ENCODE measurements around the gene DNER.
A peak's percentile ranks its signal among the peaks of the same experiment; 100 is the strongest.
"Not testable (repeated sequence)": the region's sequence is repeated elsewhere in the genome, so short reads cannot be mapped to it uniquely, and the experiment has no call there.

DNER gene

DNA sequence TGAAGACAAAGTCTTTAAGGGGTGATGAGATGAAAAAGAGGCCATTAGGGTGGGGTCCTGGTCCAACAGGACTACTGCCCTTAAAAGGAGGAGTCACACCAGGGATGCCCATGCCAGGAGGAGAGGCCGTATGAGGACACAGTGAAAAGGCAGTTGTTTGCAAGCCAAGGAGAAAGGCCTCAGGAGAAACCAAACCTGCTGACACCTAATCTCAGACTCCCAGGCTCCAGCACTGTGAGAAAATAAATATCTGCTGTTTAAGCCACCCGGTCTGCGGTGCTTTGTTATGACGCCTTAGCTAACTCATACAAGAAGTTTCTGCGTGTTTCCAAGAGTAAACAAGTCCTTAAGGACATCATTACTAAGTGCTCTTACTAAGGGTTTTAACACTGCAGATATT is 93.6 kb downstream of the DNER start:
- no peak for DNase-seq (ENCODE audit: low spot score)

DNA sequence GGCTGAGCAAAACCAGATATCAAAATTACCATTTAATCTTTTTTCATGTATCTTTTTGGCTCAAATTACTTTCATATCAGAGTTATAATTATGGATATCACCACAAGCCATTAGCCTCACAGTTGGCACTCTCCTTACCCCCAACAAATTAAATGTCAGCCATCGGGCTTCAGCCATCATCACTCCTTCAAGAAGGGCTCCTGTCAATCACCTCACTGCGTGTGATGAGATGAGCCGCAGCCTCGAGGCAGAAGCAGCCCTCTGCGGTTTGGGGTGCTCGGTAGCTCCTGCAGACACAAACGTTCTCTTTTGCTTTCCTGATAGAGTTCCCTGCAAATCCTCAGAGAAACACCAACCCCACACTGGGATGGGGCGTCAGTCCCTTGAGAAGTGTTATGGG is 94.1 kb downstream of the DNER start:
- no peak for DNase-seq (ENCODE audit: low spot score)

DNA sequence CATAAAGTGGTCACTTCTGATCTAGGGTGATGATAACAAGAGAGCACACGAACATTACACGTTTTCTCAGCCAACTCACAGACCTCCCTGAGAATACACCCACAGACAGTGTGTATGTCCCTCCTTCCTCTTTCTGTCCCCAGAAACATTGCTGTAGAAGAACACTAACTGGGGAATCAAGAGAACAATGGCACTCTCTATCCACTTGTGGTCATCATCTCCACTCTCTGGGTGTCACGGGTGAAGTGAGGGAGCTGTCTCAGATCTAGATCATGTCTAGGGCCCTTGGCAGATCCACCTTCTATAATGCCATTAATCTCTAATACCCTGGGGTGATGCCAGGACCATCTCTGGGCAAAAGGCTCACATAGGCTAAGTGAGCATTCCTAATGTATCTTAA is 97.9 kb downstream of the DNER start:
- DNase-seq (ENCODE audit: low spot score): no peak

DNA sequence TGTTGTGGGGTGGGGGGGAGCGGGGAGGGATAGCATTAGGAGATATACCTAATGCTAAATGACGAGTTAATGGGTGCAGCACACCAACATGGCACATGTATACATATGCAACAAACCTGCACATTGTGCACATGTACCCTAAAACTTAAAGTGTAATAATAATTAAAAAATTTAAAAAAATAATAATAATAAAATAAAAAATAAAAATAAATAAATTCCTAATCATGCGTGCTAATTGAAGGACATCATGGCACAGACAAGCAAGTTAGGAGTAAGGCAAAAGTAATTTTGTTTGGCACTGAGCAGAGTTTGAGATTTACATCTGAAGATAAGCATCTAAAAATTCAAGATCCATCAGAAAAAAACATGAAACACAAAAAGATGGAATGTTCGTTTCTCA is 100.3 kb downstream of the DNER start:
- DNase-seq (ENCODE audit: low spot score): not testable (repeated sequence)

DNA sequence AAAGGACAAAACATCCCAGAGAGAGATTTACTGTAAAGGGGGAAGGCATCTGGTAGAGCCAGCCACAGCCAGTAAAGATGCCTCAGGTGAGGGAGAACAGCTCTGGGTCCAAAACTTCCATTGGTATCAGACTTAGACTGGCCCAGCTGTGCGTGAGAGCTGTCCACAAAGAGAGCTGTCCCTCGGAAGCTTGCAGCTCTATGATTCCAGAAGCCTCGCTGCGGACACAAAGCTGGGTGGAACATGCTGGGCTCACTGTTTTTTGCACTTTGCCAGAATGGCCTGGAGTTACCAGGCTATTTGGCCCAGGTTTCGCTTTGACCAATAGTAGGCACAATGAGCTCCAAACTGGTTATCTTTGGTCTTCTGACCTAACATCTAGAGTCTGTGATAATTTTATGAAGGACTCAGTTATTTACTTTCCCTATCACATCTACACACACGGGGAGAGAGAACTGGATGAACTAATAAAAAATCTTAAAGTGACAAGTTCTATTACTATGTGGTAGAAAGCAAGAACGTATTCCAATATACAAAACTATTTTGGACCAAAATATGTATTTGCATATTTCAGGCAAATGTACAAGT is 101.9 kb downstream of the DNER start:
- DNase-seq (ENCODE audit: low spot score): no peak

DNA sequence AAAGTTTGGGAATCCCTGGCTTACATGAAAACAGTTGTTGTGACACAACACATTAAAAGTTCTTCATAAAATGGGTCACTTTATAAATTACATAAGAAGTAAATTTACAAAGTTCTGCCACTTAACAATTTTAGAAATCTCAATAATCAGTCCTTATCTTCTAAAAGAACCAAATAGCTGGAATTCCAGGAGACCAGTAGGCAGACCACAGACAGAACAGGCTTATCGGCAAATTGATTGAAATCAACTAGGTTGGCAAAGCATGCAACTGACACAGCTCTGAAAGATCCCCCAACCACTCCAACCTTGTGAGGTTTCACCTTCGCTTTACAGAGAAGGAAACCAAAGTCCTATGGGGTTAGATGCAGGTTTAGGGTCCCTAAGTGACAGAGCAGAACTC is 103.0 kb downstream of the DNER start:
- no peak for DNase-seq (ENCODE audit: low spot score)

DNA sequence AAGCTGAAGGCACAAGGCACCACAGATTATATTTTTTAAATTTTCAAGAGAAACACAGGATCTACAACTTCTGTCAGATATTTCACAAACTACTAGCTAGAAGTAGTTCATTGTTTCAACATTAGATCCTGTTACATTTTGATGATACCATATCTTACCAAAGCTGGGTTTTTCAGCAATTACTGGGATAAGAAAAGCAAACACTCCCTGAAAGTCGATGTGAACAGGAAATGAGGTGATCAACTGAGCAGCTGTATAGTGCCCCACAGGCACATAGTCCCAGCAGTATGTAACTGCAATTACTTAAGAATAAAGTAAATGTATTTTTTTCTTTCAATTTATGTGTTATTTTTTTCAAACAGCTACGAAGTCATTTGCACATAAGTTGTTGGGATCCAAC is 103.5 kb downstream of the DNER start:
- DNase-seq (ENCODE audit: low spot score): no peak

DNA sequence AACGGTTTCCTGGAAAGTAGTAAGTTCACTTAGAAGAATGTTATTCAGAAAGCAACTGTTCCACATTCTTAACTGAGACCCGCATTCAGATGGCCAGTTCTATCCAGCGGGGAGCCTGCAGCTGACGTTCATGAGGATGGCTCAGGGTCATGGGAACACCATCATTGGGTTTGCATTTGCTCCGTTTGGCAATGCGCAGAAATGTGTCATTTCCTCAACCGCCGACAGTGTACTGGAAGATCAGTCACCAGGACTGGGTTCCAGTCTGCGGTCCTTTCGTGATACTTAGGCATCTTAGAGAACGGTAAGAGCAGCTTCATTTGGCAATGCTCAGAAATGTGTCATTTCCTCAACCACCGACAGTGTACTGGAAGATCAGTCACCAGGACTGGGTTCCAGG is 104.0 kb downstream of the DNER start:
- no peak for DNase-seq (ENCODE audit: low spot score)

DNA sequence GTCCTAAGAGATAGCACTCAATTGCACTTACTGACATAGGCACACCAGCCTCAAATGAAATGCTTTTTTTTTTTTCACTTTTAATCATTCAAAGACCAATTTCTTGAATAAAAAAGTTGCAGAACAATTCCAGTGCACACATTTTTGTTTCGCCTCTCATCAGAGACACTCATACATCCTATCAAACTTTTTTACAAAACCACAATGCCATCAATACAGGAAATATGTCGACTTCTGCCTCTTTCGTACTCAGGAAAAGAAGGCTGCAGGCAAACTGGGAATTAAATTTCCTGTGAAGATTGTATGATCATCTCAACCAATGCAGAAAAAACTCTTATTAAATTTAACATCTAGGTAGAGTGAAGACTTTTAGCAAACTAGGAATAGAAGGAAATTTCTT is 112.4 kb downstream of the DNER start:
- DNase-seq (ENCODE audit: low spot score): no peak

DNA sequence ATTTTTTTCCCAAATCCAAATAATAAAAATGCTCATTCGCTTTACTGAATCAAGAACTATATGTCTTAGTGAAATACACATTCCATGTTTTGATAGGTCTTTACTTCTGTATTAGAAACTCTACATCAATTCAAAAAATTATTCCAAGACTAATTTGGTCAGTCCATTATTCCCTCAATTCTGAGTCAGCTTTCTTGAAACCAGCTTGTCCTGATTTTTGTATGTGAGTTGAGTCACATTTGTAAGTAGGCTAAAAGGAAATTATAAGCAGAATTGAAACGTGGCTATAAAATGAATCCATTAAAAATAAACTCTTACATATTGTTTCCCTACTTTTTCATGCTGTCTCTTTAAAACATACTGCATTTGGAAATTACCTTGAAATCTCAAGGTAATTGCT is 113.0 kb downstream of the DNER start:
- no peak for DNase-seq (ENCODE audit: low spot score)

DNA sequence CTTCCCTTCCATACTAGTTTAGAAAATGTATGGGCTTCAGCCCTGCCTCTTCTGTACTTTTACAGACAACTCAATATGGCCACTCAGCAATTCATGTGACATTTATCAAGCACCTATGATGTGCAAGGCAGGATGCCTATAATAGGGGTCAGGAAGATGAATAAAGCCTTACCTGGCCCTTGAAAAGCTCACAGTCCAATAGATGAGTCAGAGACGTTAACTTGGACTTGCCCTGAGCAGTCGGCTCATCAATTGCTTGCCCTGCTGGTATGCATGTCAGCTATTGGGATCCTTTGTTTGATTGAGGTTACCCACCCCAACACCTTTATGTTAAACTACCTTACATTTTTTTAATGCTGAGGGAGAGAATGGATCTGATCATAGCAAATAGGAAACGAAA is 116.1 kb downstream of the DNER start:
- DNase-seq (ENCODE audit: low spot score): no peak

DNA sequence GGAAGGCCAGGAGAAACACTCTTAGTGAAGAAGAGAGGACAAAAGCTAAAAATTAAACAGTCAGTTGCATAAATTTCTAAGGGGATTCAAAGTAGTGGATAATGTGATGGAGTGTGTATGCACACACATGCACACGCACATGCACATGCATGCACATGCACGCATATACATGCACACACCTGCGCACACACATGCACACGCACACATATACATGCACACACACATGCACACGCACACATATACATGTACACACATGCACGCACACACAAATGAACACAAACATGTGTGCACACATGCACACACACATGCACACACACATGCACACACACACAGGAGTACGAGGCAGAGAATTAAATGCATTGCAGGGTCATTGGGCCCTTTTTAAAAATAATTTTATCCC is 117.6 kb downstream of the DNER start:
- no peak for DNase-seq (ENCODE audit: low spot score)

DNA sequence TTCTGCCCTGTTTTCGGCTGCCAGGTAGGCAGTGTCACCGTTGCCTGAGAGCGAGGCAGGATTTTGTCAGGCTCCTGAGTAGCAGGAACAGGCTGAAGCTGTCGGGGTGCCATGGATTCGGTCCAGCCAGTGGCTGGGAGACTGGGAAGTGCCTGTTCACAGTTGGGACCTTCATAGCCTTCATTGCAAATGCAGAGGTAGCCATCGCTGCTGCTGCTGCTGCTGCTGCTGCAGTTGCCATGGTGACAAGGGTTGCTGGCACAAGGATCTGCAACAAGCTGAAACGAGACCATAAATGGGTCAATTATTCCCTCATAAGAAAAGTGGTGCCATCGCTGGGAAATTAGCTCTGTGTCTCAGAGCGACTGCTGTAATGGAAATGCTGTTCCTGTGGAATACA is 122.7 kb downstream of the DNER start:
- DNase-seq (ENCODE audit: low spot score): no peak

DNA sequence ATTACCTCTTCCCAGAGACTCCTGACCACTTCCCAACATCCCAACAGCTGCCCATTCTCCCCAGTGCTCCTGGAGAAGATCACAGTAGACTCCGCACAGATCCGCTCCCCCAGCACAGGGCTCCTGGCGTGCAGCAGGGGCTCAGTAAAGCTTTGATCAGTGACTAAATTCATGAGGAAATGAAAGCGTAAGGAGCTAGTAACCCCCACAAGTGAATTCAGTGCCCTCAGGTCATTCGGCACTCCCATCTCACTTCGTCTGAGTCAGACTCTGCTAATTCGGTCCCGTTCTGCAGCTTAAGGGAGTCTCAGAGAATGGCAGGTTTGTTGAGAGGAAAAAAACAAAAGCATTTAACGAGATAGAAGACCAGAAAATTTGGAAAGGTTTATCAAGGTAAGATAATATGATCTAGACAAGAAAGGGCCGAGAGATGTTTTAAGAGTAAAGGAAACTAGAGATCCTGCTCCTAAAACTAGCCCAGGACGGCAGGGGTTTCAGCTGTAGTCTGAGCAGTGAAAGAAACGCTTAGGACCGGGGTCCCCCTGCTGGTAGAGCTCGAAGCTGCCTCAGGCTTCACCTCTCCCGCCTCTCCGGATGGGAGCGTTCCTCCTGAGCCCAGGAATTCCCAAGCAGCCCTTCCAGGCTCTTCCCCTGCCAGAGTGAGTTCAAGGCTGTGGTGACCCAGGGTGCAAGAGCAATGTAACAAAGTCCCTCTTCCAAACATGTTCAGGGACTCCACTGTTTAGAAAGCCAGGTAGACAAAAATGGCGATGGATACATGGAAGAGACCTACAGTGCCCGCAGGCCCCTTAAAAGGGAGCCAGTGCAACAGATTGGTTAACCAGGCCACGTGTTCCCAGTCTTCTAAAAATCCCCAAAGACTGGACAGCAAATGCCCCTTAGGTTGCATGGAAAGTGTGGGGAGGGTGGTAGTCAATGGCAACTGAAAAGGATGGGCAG is 127.3 kb downstream of the DNER start:
- DNase-seq (ENCODE audit: low spot score): peak; percentile 66

DNA sequence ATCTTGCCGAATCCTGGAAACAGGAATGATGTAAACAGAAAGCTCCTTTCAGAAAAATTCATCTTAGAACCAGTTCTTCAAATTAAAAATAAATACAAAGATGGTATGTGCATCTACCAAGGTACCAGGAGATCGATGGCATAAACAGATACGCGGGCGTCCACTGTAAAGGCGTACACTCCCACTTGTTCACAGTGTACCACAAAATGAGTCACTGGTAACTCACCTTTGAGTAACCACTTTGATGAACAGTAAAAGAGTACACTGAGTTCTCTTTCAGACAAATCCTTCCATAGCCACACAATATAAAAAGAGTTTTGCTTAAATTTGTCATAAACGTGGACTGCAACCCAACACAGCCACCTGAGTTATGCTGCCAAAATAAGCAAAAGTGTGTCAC is 128.3 kb downstream of the DNER start:
- DNase-seq (ENCODE audit: low spot score): no peak

DNA sequence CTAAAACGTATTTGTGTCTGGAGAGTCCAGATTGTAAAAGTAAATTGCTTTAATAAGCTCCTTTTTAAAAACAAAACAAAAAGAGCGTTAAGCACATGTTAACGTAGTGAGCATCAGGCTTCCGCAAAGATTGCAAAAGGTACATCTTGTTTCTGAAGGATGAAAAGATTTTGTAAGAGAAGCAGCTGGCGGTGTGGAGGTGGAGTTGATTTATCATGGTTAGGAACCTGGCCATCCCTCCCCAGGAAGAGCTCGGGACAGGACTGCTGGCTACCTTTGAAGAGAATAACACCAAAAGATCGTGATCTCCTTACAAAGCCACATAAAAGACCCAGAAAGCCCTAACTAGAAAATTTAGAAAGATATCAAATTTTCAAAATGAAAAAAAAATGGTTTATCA is 132.2 kb downstream of the DNER start:
- DNase-seq (ENCODE audit: low spot score): no peak

DNA sequence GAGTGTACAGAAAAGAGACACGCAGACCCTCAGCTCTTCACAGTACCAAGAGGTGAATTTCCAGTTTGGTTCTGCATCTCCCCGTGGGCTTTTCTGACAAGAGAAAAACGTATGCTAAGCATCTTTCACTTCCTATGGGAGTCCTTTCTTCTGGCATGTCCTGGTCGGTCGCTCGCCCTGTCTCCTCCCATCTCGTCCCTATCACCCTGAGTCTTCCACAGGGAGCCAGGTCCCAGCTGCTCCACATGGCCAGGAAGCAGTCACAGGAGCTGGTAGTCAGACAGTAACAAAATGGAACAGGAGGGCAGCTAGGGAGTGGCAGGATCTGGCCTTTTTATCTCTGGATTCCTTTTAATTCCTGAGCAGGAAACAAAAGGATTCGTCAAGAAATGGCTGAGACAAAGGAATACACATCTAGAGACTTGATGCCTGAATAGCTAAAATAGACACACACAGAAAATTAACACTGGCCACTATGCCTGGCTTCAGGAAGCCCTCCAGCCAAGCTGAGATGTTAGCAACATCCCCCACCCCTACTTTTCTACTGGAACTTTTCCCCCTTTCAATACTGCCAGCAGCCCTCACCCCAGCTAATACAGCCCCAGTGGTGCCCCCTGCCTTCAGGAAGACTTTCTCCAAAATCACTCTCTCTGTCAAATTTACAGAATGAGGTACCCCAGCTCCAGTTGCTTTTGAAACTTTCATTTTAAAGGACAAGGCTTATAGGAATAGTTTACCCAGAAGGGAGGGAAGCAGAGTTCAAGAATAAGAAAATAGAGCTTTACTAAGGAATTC is 136.1 kb downstream of the DNER start:
- DNase-seq (ENCODE audit: low spot score): no peak

DNA sequence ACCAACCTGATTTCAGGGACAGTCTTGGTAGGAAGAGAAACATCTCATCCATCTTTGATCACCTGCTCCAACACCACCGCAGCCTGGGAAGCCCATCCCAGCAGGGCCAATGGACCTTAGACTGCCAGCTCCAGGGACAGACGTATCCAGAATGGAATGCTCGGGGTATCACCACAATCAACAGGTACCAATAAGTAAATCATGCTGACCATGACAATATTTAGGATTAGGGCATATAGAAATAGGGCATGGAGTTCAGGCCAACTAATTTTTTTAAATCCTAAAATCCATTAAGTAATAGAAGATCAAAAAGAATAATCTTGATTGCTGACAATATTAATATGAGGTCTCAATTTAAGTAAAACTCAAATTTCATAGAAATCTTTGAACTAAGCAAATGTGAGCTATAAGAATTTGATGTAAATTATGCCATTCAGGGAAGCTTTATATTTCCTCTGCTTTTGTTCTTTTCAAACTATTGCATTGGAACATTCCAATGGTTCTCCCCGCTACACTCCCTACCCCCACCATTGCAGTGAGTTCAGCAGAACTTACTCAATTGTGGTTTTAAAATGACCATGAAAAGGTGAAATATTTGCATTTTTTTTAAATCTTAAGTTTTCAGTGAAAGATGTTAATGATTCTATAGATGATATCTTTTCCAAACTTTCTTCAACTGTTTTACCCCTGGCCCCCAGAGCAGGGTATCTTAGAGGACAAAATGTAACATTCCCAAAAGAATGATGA is 138.6 kb downstream of the DNER start:
- no peak for DNase-seq (ENCODE audit: low spot score)

DNA sequence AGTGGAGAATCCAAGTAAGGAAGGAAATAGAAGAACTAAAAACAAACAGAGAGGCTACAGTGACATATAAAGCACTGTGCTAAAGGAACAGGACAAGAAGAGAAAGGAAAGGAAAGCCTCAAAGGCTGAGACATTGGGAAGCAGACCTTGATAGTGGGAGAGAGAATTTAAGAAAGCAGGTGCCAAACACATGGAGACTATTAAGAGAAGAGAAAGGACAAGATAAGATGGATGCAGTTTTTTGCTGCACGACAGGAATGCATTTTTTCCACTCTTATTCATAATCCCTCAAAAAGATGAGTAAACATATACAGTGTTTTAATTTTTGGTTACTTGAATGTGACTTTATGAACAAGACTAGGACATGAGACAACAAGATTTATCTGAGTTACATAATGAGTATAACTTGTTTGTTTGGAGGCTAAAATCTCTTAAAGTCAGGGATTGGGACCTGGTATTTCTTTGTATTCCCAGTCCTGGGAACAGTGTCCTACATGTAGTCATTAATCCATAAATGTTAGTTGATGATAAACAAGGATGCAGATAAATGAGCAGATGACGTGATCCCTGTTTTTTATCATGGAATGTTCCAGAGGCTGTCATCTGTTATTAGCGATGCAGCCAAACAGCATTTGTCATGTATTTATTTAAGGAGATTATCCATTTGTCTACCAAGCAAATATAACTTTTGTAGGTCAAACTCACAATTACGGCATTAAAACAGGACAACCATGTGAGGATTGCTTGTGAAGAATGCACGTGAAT is 141.7 kb downstream of the DNER start:
- no peak for DNase-seq (ENCODE audit: low spot score)

DNA sequence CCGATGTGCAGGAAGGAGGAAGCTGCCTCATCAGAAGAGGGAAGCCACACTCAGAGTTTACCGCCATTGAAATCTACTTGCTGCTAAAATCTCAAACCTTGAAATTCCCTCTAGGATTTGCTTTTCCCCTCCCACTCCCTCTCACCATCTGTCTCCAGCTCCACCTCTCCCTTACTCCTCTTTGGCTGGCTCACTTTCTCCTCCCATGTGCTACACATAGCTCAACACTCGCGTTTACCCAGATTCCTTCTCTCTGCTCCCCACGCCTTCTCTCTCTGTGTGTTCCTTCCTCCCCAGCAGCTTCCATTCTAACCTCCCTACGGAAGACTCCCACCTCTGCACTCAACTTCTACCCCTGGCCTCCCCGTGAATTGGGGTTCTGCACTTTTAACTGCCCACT is 143.1 kb downstream of the DNER start:
- DNase-seq (ENCODE audit: low spot score): no peak

DNA sequence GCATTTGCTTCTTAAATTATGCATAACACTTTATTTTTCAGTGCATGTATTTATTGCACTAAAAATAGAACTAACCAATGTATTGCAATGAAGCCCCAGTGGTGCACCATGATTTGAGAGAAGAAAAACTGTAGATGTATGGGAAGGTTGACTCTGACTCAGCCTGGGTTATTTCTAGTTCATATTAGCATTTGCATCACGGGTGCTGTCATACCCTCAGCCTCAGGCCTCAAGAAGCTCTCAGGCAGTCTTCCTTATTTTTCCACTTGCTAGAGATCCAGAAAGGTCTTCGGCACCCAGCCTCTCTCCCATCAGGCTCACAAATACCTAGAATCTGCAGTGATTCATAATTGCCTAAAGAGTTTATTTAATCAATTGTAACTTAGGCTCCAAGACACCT is 148.0 kb downstream of the DNER start:
- no peak for DNase-seq (ENCODE audit: low spot score)

Data from D341Med (cell line).